ES-I3 (cell line): ENCODE data around the gene GBGT1.
A peak's percentile ranks its signal among the peaks of the same experiment; 100 is the strongest.

Experiments used
- H3K36me3 ChIP-seq: 2 replicates; pipeline ENCODE4 v1.6.1; 2013; ENCODE audit warnings: mild to moderate bottlenecking, low read length, control low read depth, moderate library complexity; ENCODE audit not compliant: insufficient read depth
- H3K4me1 ChIP-seq: 2 replicates; pipeline ENCODE4 v1.6.1; 2013; ENCODE audit warnings: mild to moderate bottlenecking, control low read depth, low read length; ENCODE audit not compliant: insufficient read depth
- H3K9ac ChIP-seq: 2 replicates; pipeline ENCODE4 v1.6.1; 2013; ENCODE audit warnings: low read depth, mild to moderate bottlenecking, low read length, moderate library complexity
- H3K9me3 ChIP-seq: 2 replicates; pipeline ENCODE4 v1.6.1; 2013; ENCODE audit warnings: mild to moderate bottlenecking, low read length, moderate library complexity; ENCODE audit not compliant: control insufficient read depth, insufficient read depth

The GBGT1 gene

DNA sequence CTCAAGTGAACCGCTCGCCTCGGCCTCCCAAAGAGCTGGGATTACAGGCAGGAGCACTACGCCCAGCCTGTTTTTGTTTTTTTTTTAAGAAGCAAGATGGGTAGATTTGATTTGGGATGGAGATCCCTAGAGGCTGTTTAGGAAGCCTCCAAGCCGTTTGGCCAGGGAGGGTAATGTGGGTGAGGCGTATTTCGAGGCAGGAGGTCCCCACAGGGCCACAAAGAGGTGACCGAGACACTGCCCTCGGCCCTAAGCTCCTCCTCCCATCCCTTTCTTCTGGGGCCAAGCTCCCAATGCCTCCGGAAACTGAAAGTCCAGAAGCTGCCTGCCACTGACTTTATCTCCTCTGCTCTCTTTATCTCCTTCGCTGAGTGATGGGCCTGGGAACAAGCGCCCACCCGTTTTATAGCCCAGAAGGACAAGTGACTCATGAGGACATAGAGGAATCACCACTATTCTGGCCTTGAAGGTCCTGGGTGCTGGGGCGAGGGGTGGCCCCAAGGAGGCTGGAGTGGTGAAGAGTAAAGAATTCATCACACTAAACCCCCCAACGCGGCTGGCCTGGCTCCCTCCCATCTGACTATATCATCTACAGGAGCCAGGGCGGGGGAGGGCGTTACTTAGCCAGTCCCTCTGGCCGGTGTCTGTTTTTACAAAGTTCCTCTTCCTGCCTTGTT lies 40.6 kb downstream of the GBGT1 start:
- H3K9me3 ChIP-seq = no peaks in the 10 kb centered on the region
- peaks cover 21% of the 10 kb centered on the region for H3K4me1 ChIP-seq
- H3K9ac ChIP-seq = no peak overlapping the region
- H3K36me3 ChIP-seq = no peaks in the 10 kb centered on the region

DNA sequence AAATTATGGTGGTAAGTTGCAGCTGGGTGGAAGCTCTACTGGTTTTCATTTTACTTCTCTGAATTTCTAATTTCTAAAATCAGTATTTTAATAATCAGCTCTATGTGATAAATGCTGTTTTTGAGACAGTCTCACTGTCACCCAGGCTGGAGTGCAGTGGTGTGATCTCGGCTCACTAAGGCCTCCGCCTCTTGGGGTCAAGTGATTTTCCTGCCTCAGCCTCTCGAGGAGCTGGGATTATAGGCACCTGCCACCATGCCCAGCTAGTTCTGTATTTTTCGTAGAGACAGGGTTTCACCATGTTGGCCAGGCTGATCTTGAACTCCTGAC lies 41.1 kb downstream of the GBGT1 start:
- no peaks in the 10 kb centered on the region for H3K36me3 ChIP-seq
- H3K4me1 ChIP-seq = peaks cover 21% of the 10 kb centered on the region
- no peak overlapping the region for H3K9ac ChIP-seq
- H3K9me3 ChIP-seq = no peaks in the 10 kb centered on the region

DNA sequence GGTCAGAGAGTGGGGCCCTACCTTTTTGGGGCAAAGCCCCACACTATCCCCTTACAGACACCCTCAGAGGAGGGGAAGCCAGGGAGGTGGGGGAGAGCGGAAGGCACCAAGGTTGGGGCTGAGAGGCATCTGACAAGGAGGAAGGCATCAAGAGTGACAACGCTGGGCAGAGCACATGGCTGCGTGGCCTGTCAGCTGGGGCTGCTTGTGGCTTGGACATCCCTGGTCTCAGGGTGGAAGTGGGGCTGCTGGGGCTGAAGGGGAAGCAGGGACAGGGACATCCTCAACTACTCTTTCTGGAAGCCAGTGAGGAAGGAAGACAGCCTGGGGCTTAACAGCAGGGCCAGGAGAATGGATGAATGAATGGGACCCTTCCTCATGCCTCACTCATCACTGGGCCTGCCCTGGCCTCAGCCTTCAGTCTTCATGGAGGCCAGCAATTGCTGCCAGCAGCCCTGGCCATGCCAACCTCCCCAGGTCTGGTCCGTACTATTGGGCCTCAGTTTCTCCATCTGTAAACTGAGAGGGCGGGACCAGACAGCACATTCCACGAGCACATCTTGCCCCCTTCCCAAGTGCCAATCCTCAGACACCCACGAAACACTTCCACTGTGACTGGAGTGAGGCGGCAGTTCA lies 41.7 kb downstream of the GBGT1 start:
- Histone ChIP-seq H3K9me3 (no peaks in the 10 kb centered on the region), H3K9ac (no peak overlapping the region), H3K36me3 (no peaks in the 10 kb centered on the region), H3K4me1 (peaks cover 21% of the 10 kb centered on the region)

DNA sequence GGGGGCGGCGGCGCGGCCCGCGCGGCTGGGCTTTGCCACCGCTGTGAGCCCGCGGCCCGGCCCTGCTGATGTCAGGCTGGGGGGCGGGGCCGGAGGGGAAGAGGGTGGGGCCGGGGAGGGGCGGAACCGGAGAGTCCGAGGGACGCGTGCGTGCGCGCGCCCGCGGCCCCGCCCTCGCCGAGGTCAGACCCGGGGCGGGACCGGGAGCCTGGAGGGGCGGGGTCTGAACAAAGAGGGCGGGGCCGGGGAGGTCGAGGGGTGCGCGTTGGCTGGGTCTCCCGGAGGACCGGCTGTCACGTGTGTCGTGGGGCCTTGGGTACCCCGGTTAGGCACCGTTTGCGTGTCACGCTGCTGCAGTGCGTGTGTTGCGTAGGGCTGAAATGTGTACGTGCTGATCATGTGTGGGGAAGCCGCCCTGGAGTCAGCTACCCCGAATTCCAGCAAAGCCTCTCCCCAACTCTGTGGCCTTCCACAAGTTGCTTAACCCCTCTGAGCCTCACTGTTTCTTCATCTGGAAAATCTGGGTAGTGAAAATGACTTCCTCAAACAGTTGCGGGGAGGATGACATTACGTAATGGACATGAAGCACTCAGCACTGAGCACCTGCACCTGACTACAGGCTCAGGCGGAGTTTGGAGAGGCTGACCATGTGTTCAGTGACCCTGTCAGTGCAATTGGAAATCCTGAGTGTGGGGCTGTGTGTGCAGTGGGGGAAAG lies 42.4 kb downstream of the GBGT1 start, which contains the start of gene RALGDS:
RALGDS (minus strand) TSS at position 43 of the 717 bp plus-strand sequence. CDS start 86 bp downstream, outside the sequence.
- Histone ChIP-seq H3K36me3 (no peaks in the 10 kb centered on the region; the same call in 1 of the 2 replicates), H3K9me3 (no peaks in the 10 kb centered on the region), H3K9ac (peak within 1 kb of the TSS; percentile 66), H3K4me1 (peaks cover 21% of the 10 kb centered on the region)

DNA sequence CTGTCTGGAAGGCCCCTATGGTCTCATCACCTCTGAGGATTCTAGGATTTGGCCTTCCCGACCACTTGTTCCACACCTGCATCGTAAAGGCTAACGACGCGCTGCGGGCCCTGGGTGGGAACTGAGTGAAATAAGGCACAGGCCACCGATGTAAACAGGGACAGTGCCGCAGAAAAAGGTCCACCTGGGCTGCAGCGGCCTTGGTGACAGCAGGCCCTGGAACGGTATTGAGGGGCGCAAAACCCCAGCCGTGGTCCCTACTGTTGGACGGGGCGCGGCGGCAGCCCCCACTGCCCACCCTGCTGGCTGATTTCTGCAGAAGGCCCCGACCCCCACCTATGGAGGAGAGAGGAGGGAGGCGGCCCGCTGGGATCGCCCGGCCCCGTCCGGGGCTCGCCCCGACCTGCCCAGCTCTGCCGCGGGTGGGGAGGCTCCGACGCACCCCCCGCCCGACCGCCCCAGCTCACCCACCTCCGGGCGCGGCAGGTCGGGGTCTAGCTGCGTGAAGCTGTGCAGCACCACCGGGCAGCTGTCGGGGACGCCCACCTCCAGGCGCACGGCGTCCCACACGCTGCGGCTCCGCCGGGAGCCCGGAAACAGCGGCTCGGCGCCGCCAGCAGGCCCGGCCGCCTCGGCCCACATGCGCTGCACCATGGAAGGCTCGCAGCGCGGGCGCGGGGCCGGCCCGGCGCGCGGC lies 43.1 kb downstream of the GBGT1 start:
- H3K9me3 ChIP-seq = no peaks in the 10 kb centered on the region
- no peaks in the 10 kb centered on the region; the same call in 1 of the 2 replicates for H3K36me3 ChIP-seq
- peaks cover 26% of the 10 kb centered on the region for H3K4me1 ChIP-seq
- peak overlapping the region; percentile 66 for H3K9ac ChIP-seq

DNA sequence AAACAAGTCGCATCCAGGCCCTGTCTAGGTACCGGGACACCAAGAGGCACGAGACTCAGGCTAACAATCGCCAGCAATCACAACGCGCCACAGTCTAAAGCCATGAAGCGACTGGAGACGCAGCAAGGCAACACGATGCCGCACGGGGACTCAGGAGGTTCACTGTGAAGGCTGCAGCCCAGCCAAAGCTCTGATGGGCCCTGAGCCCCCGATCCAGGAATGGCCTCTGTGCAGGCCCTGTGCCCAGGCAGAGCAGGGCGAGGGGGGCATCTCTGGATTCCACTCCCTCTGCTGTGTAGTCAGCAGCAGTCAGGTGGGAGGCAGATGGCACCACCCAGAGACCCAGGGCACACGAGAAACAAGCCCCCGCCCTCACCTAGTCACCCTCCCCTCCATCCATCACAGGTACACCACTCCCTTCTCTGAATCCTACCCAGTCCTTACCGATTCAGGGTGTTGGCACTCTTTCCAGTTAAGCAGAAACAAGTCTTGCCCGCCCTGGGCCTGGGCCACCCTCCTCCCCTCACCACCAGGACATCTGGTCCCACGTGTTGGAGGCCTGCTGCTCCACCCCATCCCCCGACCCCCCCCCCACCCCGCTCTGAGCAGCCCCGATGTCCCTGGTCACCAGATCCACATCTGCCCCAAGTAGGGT lies 43.7 kb downstream of the GBGT1 start:
- Histone ChIP-seq H3K9me3 (no peaks in the 10 kb centered on the region), H3K4me1 (peaks cover 32% of the 10 kb centered on the region), H3K36me3 (no peaks in the 10 kb centered on the region; the same call in 1 of the 2 replicates), H3K9ac (peak overlapping the region; percentile 66; the same call in 1 of the 2 replicates)

DNA sequence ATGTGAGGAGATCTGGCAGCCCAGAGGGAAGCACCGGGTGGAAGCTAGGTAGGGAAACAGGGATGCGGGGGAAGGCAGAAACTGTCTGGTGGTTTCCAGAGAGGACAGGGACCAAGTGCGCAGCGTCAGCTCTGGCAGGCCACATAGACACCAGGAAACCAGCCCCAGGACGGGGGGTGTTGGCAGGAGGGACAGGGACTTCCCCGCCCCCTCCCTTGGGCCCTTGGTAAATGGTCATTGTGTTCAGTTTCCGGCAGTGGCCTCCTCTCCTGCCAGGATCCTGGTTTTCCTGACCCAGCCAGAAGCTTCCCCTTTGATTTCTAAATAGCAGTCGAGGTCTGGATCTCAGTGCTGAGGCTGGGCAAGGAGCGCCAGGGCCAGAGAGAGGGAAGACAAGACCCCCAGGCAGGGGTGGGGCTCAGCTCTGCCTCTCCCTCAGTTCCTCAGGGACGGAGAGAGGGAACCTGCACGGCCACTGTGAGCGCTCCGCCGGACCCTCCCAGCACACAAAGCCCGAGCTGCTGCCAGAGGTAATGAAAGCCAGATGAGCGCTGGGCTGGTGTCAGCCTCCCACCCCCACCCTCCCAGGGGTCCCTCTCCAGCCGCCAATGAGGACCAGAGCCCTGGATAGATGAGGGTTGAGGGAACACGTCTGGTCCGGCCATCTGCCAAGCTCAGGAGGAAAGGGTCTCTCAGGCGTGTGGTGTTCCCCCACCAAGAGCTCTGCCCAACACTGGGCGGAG lies 44.4 kb downstream of the GBGT1 start:
- peaks cover 38% of the 10 kb centered on the region for H3K4me1 ChIP-seq
- H3K9ac ChIP-seq = peak overlapping the region; percentile 28; the same call in 1 of the 2 replicates
- H3K9me3 ChIP-seq = no peaks in the 10 kb centered on the region
- no peaks in the 10 kb centered on the region; the same call in 1 of the 2 replicates for H3K36me3 ChIP-seq

DNA sequence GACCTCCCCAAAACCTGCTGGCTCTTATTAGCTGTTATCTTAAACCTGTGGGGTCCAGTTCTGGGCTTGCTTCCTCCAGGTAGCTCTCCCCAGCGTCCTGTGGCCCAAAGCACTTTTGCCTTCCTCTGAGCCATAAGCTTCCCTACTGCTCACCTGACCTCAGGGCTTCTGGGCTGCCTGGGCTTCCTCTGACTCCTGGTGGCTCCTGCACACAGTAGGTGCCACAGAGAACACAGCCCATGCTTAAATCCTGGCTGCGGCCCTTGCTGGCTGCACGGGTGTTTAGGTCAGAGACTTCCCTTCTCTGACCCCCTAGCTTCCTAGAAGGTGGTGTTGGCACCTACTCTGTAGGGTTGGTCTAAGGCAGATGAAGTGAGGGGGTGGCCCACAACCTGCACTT lies 45.1 kb downstream of the GBGT1 start:
- H3K36me3 ChIP-seq = no peaks in the 10 kb centered on the region; the same call in 1 of the 2 replicates
- H3K9me3 ChIP-seq = no peaks in the 10 kb centered on the region
- no peak overlapping the region for H3K9ac ChIP-seq
- H3K4me1 ChIP-seq = peaks cover 45% of the 10 kb centered on the region

DNA sequence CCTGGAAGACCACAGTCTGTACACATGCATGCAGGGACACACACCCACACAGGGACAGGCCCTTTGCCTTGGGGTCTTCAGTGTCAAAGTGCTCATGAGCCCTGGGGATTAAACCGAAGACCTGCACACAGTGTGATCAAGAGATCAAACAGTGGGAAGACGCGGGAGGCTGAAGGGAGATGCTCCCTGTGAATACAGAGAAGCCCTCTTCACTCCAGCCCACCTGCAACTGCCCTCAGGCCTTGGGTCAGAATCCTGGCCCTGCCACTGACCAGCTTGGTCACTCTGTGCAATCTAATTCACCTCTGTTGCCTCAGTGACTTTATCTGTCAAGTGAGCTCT lies 45.6 kb downstream of the GBGT1 start:
- Histone ChIP-seq H3K36me3 (no peaks in the 10 kb centered on the region; the same call in 1 of the 2 replicates), H3K9ac (no peak overlapping the region), H3K9me3 (no peaks in the 10 kb centered on the region), H3K4me1 (peaks cover 47% of the 10 kb centered on the region)

DNA sequence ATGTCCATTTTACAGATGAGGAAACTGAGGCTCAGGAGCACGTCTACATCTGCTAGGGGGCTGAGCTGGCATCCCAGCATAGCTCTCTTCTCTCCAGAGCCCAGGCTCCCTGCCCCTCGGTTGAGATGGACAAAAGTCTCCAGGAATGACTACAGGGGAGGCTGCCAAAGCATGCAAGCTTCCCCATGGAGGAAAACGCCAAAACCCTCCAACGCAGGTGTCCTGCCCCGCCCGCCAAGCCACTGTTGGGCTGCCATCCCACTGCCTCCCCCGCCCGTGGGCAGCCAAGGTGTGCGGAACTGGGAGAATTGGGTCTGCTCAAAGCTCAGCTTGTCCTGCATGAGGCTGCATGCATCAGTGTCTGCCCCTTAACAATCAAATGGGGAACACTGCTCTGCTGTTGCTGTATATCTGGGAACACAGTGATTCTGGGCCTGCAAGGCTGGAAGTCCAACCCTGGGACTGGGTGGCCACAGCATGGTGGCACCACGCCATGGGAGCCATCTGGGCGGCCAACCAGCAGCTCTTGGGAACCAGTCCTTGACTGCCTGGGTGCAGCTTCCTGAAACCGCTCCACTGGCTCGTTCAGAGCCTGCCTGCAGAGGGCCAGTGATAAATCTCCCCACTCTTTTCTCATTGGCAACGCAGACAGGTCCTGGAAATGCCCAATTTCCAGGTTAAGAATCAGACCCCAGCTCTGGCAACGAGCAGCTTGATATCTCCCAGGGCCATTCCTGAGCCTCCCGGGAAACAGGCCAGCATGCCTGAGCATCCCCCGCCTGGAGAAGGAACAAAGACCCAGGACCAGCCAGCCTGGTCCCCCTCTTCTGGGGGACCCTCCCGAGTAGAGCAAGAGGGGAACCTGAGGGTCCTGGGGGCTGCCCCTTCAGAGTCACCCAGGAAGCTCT lies 46.2 kb downstream of the GBGT1 start:
- peaks cover 47% of the 10 kb centered on the region for H3K4me1 ChIP-seq
- H3K36me3 ChIP-seq = no peaks in the 10 kb centered on the region; the same call in 1 of the 2 replicates
- H3K9ac ChIP-seq = no peak overlapping the region
- H3K9me3 ChIP-seq = no peaks in the 10 kb centered on the region

DNA sequence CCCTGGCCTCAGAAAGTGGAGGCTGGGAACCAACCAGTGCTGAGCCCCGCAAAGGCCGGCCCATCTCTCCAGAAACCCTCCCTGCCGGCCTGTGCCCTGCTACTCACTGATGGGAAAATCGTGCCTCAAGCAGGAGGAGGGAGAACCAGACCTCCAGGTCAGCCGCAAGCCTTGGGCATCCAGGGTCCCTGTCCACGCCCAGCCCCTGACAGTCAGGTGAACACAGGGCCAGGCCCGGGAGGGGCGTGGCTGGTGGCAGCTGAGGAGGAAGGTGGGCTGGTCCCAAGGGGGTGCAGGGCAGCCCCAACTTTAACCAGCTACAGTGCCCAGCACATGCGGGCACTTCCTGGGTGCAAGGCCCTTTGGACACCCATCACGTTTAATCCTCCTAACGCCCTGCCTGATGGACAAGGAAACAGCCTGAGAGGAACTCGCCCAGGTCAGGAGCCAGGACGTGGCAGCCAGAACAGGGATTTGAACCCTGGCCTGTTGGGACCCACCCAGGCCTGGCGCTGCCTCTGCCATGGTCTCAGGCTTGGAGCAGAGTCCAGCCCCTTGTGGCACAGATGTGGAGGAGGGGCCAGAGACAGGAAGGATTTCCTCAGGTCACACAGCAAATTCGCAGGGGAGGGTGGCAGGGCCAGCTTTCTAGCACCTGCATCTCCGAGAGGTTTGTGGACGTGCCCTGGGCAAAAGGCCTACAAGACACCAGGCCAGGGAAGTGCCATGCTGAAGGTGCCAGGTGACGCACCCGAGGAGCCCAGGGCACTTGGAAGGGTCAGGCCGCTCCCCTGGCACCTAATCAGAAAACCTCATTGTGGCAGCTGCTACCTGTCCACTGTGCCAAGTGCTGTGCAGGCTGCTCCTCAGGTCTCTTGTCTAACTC lies 47.1 kb downstream of the GBGT1 start:
- no peaks in the 10 kb centered on the region for H3K9me3 ChIP-seq
- no peak overlapping the region for H3K9ac ChIP-seq
- H3K4me1 ChIP-seq = peaks cover 47% of the 10 kb centered on the region
- no peaks in the 10 kb centered on the region; the same call in 1 of the 2 replicates for H3K36me3 ChIP-seq
